ENCODE data around the gene ZNF488. TPM values are rescaled to one million over a fixed set of nuclear protein-coding genes. Genes with fewer than 3 reads are reported as not detected.
"Not testable (repeated sequence)": the region's sequence is repeated elsewhere in the genome, so short reads cannot be mapped to it uniquely, and the experiment has no call there.

ZNF488 gene
- total RNA-seq, 5 donors from 2014 or later (not counting 1 experiment from before 2014, with no cell fraction given) = not detected

DNA sequence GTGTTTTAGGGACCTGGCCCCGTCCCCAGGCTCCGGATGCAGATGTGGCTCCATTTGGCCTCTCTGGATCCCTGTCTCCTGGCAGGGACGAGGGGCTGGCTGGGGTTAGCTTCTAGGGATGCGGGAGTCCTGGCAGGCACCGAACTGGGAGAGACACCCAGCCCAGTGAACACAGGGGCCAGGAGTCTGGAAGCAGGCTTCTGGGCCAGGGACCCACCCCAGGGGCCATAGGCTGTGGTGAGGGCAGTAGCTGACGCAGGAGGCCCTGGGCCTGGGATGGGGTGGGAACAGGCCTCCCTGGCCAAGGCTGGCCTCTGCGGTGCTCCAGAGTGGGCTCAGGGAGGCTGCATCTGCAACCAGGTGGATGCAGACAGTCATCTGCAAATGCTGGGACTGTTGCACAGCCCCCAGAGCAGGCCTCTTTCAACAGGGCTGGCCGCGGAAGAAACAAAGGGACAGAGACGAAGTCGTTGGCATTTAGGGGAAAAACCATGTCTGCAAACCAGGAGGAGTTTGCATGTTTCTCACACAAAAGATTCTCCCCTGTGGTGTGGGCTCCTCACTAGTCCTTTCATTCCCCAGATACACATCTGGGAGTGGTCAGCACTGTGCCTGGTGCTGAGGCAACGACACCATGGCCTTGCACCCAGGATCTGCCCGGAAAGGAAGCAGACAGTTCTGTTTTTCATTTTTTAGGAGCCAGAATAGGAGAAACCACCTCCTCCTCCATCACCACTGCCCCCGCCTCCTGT is 36.4 kb upstream of the ZNF488 start:
- DNase-seq (no peak), ATAC-seq (replicated peaks in 1 of 4) (no peak)
- H3K4me3 Mint-ChIP-seq = no peak overlapping the region
- H3K36me3 Mint-ChIP-seq = no peaks in the 10 kb centered on the region
- peaks cover 0 to 3% of the 10 kb centered on the region in 2 donors for H3K27me3 Mint-ChIP-seq
- no peak overlapping the region for H3K27ac Mint-ChIP-seq
- CTCF ChIA-PET = no interaction called here
- POLR2A ChIA-PET = no interaction called here
- Histone ChIP-seq H3K4me1 (ENCODE audit: control insufficient read depth in 1 of 2, extremely low read depth in 1 of 2, insufficient read depth in 2 of 2, low read length in 2 of 2) (no peaks in the 10 kb centered on the region), H3K27me3 (replicated peaks in 1 of 2; ENCODE audit: control insufficient read depth in 2 of 2, extremely low read depth in 1 of 2, insufficient read depth in 2 of 2, low read length in 1 of 2) (peaks cover 0 to 27% of the 10 kb centered on the region in 2 experiments), H3K27ac (ENCODE audit: low read length) (no peak overlapping the region), H3K4me3 (ENCODE audit: control insufficient read depth in 1 of 2, extremely low read depth in 1 of 2, low read length in 1 of 2) (no peak overlapping the region), H3K36me3 (ENCODE audit: control insufficient read depth in 2 of 2, extremely low read depth in 1 of 2, insufficient read depth in 1 of 2, low read length in 1 of 2) (no peaks in the 10 kb centered on the region), H3K9me3 (no peaks in the 10 kb centered on the region)
- H3K4me1 Mint-ChIP-seq = no peaks in the 10 kb centered on the region
- no peaks in the 10 kb centered on the region for H3K9me3 Mint-ChIP-seq
- 74% methylated on average over 12 of the region's 14 CpGs for WGBS (ENCODE audit: insufficient coverage)

DNA sequence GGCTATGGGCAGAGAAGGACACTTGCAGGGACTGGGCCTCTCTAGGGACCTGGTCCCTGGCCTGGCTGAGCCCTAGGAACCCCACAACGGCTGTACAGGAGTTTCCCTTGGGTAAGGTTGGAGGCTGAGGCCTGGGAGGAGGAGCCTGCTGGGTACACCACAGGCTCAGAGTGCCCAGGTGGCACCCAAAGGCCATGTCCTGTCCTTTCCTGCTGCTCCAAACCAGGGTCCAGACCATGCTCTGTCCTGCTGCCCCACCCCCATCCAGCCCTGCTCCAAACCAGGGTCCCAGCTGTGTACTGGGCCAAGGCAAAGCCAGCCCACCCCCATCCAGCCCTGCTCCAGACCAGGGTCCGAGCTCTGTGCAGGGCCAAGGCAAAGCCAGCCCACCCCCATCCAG is 35.3 kb upstream of the ZNF488 start:
- Histone ChIP-seq H3K27me3 (replicated peaks in 1 of 2; ENCODE audit: control insufficient read depth in 2 of 2, extremely low read depth in 1 of 2, insufficient read depth in 2 of 2, low read length in 1 of 2) (peaks cover 0 to 32% of the 10 kb centered on the region in 2 experiments), H3K9me3 (no peaks in the 10 kb centered on the region), H3K27ac (ENCODE audit: low read length) (no peak overlapping the region), H3K4me3 (ENCODE audit: control insufficient read depth in 1 of 2, extremely low read depth in 1 of 2, low read length in 1 of 2) (no peak overlapping the region), H3K36me3 (ENCODE audit: control insufficient read depth in 2 of 2, extremely low read depth in 1 of 2, insufficient read depth in 1 of 2, low read length in 1 of 2) (no peaks in the 10 kb centered on the region), H3K4me1 (ENCODE audit: control insufficient read depth in 1 of 2, extremely low read depth in 1 of 2, insufficient read depth in 2 of 2, low read length in 2 of 2) (no peaks in the 10 kb centered on the region)
- DNase-seq (no peak), ATAC-seq (replicated peaks in 1 of 4) (no peak)
- WGBS (ENCODE audit: insufficient coverage) = 90% methylated on average over 2 of the region's 2 CpGs
- peaks cover 0 to 3% of the 10 kb centered on the region in 2 donors for H3K27me3 Mint-ChIP-seq
- no peaks in the 10 kb centered on the region for H3K9me3 Mint-ChIP-seq
- CTCF ChIA-PET = no interaction called here
- H3K36me3 Mint-ChIP-seq = no peaks in the 10 kb centered on the region
- POLR2A ChIA-PET = no interaction called here
- no peak overlapping the region for H3K4me3 Mint-ChIP-seq
- H3K4me1 Mint-ChIP-seq = no peaks in the 10 kb centered on the region
- H3K27ac Mint-ChIP-seq = no peak overlapping the region

DNA sequence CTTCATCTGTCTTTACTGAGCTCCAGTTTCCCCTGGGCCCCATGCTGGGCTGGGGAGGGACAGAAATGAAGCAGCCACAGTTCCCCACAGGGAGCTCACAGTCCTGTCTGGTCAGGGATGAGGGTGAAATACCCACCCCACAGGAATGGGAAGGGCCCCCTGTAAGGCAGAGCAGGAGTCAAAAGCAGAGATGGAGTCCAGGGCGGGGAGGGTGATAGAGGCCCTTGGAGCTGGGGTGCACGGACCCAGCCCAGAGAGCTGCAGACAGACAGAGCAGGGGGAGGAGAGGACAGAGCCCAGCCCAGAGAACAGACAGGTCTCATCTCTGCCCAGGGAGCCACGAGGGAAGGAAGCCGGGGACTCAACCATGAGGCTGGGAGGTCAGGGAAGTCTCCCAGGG is 34.9 kb upstream of the ZNF488 start:
- H3K4me3 ChIP-seq (ENCODE audit: control insufficient read depth in 1 of 2, extremely low read depth in 1 of 2, low read length in 1 of 2) = no peak overlapping the region
- H3K4me1 Mint-ChIP-seq = no peaks in the 10 kb centered on the region
- H3K9me3 Mint-ChIP-seq = no peaks in the 10 kb centered on the region
- H3K36me3 ChIP-seq (ENCODE audit: control insufficient read depth in 2 of 2, extremely low read depth in 1 of 2, insufficient read depth in 1 of 2, low read length in 1 of 2) = no peaks in the 10 kb centered on the region
- H3K27ac ChIP-seq (ENCODE audit: low read length) = no peak overlapping the region
- peaks cover 0 to 3% of the 10 kb centered on the region in 2 donors for H3K27me3 Mint-ChIP-seq
- 70% methylated on average over 3 of the region's 4 CpGs for WGBS (ENCODE audit: insufficient coverage)
- H3K27ac Mint-ChIP-seq = no peak overlapping the region
- no peak for DNase-seq
- H3K4me3 Mint-ChIP-seq = no peak overlapping the region
- H3K27me3 ChIP-seq (replicated peaks in 1 of 2; ENCODE audit: control insufficient read depth in 2 of 2, extremely low read depth in 1 of 2, insufficient read depth in 2 of 2, low read length in 1 of 2) = peaks cover 0 to 37% of the 10 kb centered on the region in 2 experiments
- POLR2A ChIA-PET = no interaction called here
- no peaks in the 10 kb centered on the region for H3K36me3 Mint-ChIP-seq
- CTCF ChIA-PET = no interaction called here
- no peaks in the 10 kb centered on the region for H3K4me1 ChIP-seq (ENCODE audit: control insufficient read depth in 1 of 2, extremely low read depth in 1 of 2, insufficient read depth in 2 of 2, low read length in 2 of 2)
- ATAC-seq (replicated peaks in 1 of 4) = no peak
- no peaks in the 10 kb centered on the region for H3K9me3 ChIP-seq

GRCh38 chr10:47418321-47418720 is 34.2 kb upstream of the ZNF488 start:
- no peak for DNase-seq
- H3K36me3 Mint-ChIP-seq = no peaks in the 10 kb centered on the region
- no peak overlapping the region for H3K27ac Mint-ChIP-seq
- WGBS (ENCODE audit: insufficient coverage) = 75% methylated on average over 4 of the region's 6 CpGs
- Histone ChIP-seq H3K4me3 (ENCODE audit: control insufficient read depth in 1 of 2, extremely low read depth in 1 of 2, low read length in 1 of 2) (no peak overlapping the region), H3K27ac (ENCODE audit: low read length) (no peak overlapping the region), H3K9me3 (no peaks in the 10 kb centered on the region), H3K36me3 (ENCODE audit: control insufficient read depth in 2 of 2, extremely low read depth in 1 of 2, insufficient read depth in 1 of 2, low read length in 1 of 2) (no peaks in the 10 kb centered on the region), H3K27me3 (replicated peaks in 1 of 2; ENCODE audit: control insufficient read depth in 2 of 2, extremely low read depth in 1 of 2, insufficient read depth in 2 of 2, low read length in 1 of 2) (peaks cover 0 to 39% of the 10 kb centered on the region in 2 experiments), H3K4me1 (ENCODE audit: control insufficient read depth in 1 of 2, extremely low read depth in 1 of 2, insufficient read depth in 2 of 2, low read length in 2 of 2) (no peaks in the 10 kb centered on the region)
- peaks cover 0 to 3% of the 10 kb centered on the region in 2 donors for H3K27me3 Mint-ChIP-seq
- H3K4me1 Mint-ChIP-seq = no peaks in the 10 kb centered on the region
- H3K4me3 Mint-ChIP-seq = no peak overlapping the region
- ATAC-seq (replicated peaks in 1 of 4) = no peak
- CTCF ChIA-PET = no interaction called here
- POLR2A ChIA-PET = no interaction called here
- no peaks in the 10 kb centered on the region for H3K9me3 Mint-ChIP-seq

GRCh38 chr10:47416305-47417218 is 32.5 kb upstream of the ZNF488 start:
- H3K9me3 Mint-ChIP-seq; H3K4me1 Mint-ChIP-seq; ATAC-seq (replicated peaks in 1 of 4); H3K36me3 ChIP-seq (ENCODE audit: control insufficient read depth in 2 of 2, extremely low read depth in 1 of 2, insufficient read depth in 1 of 2, low read length in 1 of 2); POLR2A ChIA-PET; CTCF ChIA-PET; H3K27me3 Mint-ChIP-seq; H3K4me1 ChIP-seq (ENCODE audit: control insufficient read depth in 1 of 2, extremely low read depth in 1 of 2, insufficient read depth in 2 of 2, low read length in 2 of 2); H3K36me3 Mint-ChIP-seq; H3K4me3 Mint-ChIP-seq; DNase-seq; H3K4me3 ChIP-seq (ENCODE audit: control insufficient read depth in 1 of 2, extremely low read depth in 1 of 2, low read length in 1 of 2); H3K27ac ChIP-seq (ENCODE audit: low read length); H3K9me3 ChIP-seq; H3K27ac Mint-ChIP-seq: not testable (repeated sequence)
- WGBS (ENCODE audit: insufficient coverage) = 83% methylated on average over 5 of the region's 6 CpGs
- H3K27me3 ChIP-seq (replicated peaks in 1 of 2; ENCODE audit: control insufficient read depth in 2 of 2, extremely low read depth in 1 of 2, insufficient read depth in 2 of 2, low read length in 1 of 2) = peaks cover 0 to 41% of the 10 kb centered on the region in 2 experiments

- H3K27ac ChIP-seq (ENCODE audit: low read length) = no peak overlapping the region
- DNase-seq (no peak), ATAC-seq (replicated peaks in 1 of 4) (no peak)
- no peaks in the 10 kb centered on the region for H3K9me3 Mint-ChIP-seq
- H3K4me1 ChIP-seq (ENCODE audit: control insufficient read depth in 1 of 2, extremely low read depth in 1 of 2, insufficient read depth in 2 of 2, low read length in 2 of 2) = no peaks in the 10 kb centered on the region
- 86% methylated on average over 6 of the region's 6 CpGs for WGBS (ENCODE audit: insufficient coverage)
- CTCF ChIA-PET = no interaction called here
- H3K4me1 Mint-ChIP-seq = no peaks in the 10 kb centered on the region
- no peaks in the 10 kb centered on the region for H3K9me3 ChIP-seq
- POLR2A ChIA-PET = no interaction called here
- no peak overlapping the region for H3K4me3 Mint-ChIP-seq
- H3K36me3 Mint-ChIP-seq = no peaks in the 10 kb centered on the region
- H3K27ac Mint-ChIP-seq = no peak overlapping the region
- no peaks in the 10 kb centered on the region for H3K36me3 ChIP-seq (ENCODE audit: control insufficient read depth in 2 of 2, extremely low read depth in 1 of 2, insufficient read depth in 1 of 2, low read length in 1 of 2)
- H3K27me3 Mint-ChIP-seq = peaks cover 0 to 3% of the 10 kb centered on the region in 2 donors
- no peak overlapping the region for H3K4me3 ChIP-seq (ENCODE audit: control insufficient read depth in 1 of 2, extremely low read depth in 1 of 2, low read length in 1 of 2)
- H3K27me3 ChIP-seq (replicated peaks in 1 of 2; ENCODE audit: control insufficient read depth in 2 of 2, extremely low read depth in 1 of 2, insufficient read depth in 2 of 2, low read length in 1 of 2) = peaks cover 0 to 41% of the 10 kb centered on the region in 2 experiments
Observed at GRCh38 chr10:47415520-47416304, 31.6 kb upstream of the ZNF488 start.
